ENCODE measurements around the gene C1orf74.

The C1orf74 gene

DNA sequence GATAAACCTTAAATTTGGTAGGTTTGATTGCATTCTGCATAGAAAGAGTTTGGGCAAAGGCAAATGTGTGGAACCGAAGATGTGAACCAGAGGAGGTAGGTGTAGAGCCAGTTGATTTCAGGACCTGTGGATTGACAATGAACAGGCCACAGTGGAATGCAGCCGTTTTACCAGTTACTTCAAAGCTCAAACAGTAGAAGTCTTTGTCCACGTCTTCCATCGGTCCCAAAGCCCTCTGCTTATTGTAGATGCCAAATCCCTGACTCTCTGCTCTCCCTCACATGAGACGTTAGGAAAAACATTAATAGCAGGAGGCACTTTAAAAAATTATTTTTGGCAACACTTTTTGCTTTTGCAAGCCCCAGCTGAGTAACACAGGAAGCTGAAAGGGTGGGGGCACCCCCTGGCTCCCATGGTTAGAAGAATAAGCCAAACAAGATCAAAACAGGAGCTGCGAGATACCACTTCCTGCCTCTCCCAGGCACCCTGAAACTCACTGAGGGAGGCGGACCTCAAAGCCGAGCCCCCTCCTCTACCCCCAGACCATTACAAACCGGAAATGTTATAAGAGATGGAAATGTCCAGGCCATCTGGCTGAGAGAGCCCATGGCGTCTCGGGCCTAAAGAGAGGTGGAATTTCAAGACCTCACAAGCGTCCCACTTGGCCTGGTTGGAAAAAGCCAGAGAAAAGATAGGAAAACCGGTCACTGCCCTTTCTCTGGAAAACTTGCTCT is 15.0 kb downstream of the C1orf74 start:
- Histone ChIP-seq H3K27me3 (ENCODE audit: insufficient read depth, poor library complexity, severe bottlenecking) (no peaks in the 10 kb centered on the region), H3K27ac (replicated peaks) (peak overlapping the region; percentile 81), H3K4me3 (replicated peaks; ENCODE audit: insufficient read depth, low read length) (peak overlapping the region; percentile 25)
- DNase-seq (ENCODE audit: low read depth in 1 of 2, low spot score in 1 of 2), result peak in 1 of 2 experiments; percentile 86
- peak; percentile 36; the same call in 1 of the 2 replicates for TF ChIP-seq SPI1 (IDR thresholded peaks at IDR 0.05; ENCODE audit: borderline replicate concordance, low read depth)
- TF ChIP-seq, protein P1, sequence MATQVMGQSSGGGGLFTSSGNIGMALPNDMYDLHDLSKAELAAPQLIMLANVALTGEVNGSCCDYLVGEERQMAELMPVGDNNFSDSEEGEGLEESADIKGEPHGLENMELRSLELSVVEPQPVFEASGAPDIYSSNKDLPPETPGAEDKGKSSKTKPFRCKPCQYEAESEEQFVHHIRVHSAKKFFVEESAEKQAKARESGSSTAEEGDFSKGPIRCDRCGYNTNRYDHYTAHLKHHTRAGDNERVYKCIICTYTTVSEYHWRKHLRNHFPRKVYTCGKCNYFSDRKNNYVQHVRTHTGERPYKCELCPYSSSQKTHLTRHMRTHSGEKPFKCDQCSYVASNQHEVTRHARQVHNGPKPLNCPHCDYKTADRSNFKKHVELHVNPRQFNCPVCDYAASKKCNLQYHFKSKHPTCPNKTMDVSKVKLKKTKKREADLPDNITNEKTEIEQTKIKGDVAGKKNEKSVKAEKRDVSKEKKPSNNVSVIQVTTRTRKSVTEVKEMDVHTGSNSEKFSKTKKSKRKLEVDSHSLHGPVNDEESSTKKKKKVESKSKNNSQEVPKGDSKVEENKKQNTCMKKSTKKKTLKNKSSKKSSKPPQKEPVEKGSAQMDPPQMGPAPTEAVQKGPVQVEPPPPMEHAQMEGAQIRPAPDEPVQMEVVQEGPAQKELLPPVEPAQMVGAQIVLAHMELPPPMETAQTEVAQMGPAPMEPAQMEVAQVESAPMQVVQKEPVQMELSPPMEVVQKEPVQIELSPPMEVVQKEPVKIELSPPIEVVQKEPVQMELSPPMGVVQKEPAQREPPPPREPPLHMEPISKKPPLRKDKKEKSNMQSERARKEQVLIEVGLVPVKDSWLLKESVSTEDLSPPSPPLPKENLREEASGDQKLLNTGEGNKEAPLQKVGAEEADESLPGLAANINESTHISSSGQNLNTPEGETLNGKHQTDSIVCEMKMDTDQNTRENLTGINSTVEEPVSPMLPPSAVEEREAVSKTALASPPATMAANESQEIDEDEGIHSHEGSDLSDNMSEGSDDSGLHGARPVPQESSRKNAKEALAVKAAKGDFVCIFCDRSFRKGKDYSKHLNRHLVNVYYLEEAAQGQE (IDR thresholded peaks at IDR 0.05; ENCODE audit: insufficient replicate concordance, low read depth), result no peak
- peak; percentile 50; the same call in 1 of the 2 replicates for TF ChIP-seq POLR2AphosphoS5 (IDR thresholded peaks at IDR 0.05; ENCODE audit: low read depth)
- TF ChIP-seq GABPA (IDR thresholded peaks at IDR 0.05; ENCODE audit: low read depth), result 0 out of 2 replicates have a peak, but pooled peaks have one; percentile 24
- TF ChIP-seq, protein P2, sequence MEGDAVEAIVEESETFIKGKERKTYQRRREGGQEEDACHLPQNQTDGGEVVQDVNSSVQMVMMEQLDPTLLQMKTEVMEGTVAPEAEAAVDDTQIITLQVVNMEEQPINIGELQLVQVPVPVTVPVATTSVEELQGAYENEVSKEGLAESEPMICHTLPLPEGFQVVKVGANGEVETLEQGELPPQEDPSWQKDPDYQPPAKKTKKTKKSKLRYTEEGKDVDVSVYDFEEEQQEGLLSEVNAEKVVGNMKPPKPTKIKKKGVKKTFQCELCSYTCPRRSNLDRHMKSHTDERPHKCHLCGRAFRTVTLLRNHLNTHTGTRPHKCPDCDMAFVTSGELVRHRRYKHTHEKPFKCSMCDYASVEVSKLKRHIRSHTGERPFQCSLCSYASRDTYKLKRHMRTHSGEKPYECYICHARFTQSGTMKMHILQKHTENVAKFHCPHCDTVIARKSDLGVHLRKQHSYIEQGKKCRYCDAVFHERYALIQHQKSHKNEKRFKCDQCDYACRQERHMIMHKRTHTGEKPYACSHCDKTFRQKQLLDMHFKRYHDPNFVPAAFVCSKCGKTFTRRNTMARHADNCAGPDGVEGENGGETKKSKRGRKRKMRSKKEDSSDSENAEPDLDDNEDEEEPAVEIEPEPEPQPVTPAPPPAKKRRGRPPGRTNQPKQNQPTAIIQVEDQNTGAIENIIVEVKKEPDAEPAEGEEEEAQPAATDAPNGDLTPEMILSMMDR (IDR thresholded peaks at IDR 0.05; ENCODE audit: insufficient read depth, low read length), result no peak

DNA sequence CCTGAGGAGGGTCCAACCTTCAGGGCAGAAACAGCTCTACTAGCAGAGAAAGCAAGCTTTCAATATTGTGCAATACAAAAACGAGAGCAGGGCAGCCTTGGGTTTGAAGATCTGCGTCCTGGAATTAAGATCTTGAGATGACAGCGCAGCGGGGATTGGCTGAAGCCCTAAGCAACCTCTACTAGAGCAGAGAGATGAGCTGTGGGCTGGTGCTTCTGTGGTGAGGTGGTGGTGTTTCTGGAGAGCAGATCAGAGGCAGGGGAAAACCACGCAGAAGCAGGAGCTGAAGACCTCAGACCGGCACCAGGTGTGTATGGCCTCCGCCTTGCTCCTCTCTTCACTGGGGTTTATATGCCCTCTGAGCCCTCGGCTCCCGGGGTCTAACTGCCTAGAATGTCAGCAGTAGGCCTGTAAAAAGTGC is 16.0 kb downstream of the C1orf74 start:
- TF ChIP-seq POLR2AphosphoS5 (IDR thresholded peaks at IDR 0.05; ENCODE audit: low read depth), result peak; percentile 44; the same call in 1 of the 2 replicates
- TF ChIP-seq, protein P2 (IDR thresholded peaks at IDR 0.05; ENCODE audit: insufficient read depth, low read length), result no peak
- peak overlapping the region; percentile 25 for H3K4me3 ChIP-seq (replicated peaks; ENCODE audit: insufficient read depth, low read length)
- H3K27me3 ChIP-seq (ENCODE audit: insufficient read depth, poor library complexity, severe bottlenecking), result no peaks in the 10 kb centered on the region
- DNase-seq (ENCODE audit: low read depth in 1 of 2, low spot score in 1 of 2), result peak; percentile 74 to 87
- H3K27ac ChIP-seq (replicated peaks), result peak overlapping the region; percentile 81

- no peaks in the 10 kb centered on the region for H3K27me3 ChIP-seq (ENCODE audit: insufficient read depth, poor library complexity, severe bottlenecking)
- H3K4me3 ChIP-seq (replicated peaks; ENCODE audit: insufficient read depth, low read length), result peak overlapping the region; percentile 10; the same call in 1 of the 2 replicates
- peak; percentile 49 to 81 for DNase-seq (ENCODE audit: low read depth in 1 of 2, low spot score in 1 of 2)
- TF ChIP-seq SPI1 (IDR thresholded peaks at IDR 0.05; ENCODE audit: borderline replicate concordance, low read depth), result peak; percentile 69
- no peak for TF ChIP-seq POLR2AphosphoS5 (IDR thresholded peaks at IDR 0.05; ENCODE audit: low read depth)
- peak overlapping the region; percentile 81 for H3K27ac ChIP-seq (replicated peaks)
Observed at GRCh38 chr1:209767706-209768105, 16.7 kb downstream of the C1orf74 start.

- no peak overlapping the region for H3K4me3 ChIP-seq (replicated peaks; ENCODE audit: insufficient read depth, low read length)
- H3K27ac ChIP-seq (replicated peaks), result peak overlapping the region; percentile 81
- no peaks in the 10 kb centered on the region for H3K27me3 ChIP-seq (ENCODE audit: insufficient read depth, poor library complexity, severe bottlenecking)
- DNase-seq (ENCODE audit: low read depth in 1 of 2, low spot score in 1 of 2), result no peak
- TF ChIP-seq, protein P1 (IDR thresholded peaks at IDR 0.05; ENCODE audit: insufficient replicate concordance, low read depth), result no peak
Observed at GRCh38 chr1:209767096-209767495, 17.3 kb downstream of the C1orf74 start.

Measured in HL-60 (cell line).